Activated T-helper 1 cell treated with anti-CD3 and anti-CD28 coated beads, Interleukin-12 subunit alpha, Interleukin-12 subunit beta, Interleukin-2, Interleukin-4 antibody, amounts not matched to agents 30 ng/mL and 10 ng/mL and 1 ng/mL, durations not matched to agents 14 hours and 24 hours and 36 hours (primary cell): Measurements from ENCODE around the gene JPH2. TPM values are rescaled to one million over a fixed set of nuclear protein-coding genes. Genes with fewer than 3 reads are reported as not detected.

Experiments used
- DNase-seq: peaks from one replicate; pipeline ENCODE4 v3.0.0; 2021; ENCODE audit warnings: low spot score
- H3K27ac Mint-ChIP-seq: one replicate; pipeline ENCODE4 v1.8.0; 2021; ENCODE audit warnings: mild to moderate bottlenecking, mixed read lengths
- H3K27me3 Mint-ChIP-seq: one replicate; pipeline ENCODE4 v1.8.0; 2022; ENCODE audit warnings: mild to moderate bottlenecking, moderate library complexity, mixed read lengths; ENCODE audit not compliant: insufficient read depth
- H3K36me3 Mint-ChIP-seq: one replicate; pipeline ENCODE4 v1.8.0; 2021; ENCODE audit warnings: low read depth, mixed read lengths
- H3K4me1 Mint-ChIP-seq: one replicate; pipeline ENCODE4 v1.8.0; 2021; ENCODE audit warnings: low read depth, mixed read lengths
- H3K4me3 Mint-ChIP-seq: one replicate; pipeline ENCODE4 v1.8.0; 2021; ENCODE audit warnings: mild to moderate bottlenecking, moderate library complexity, mixed read lengths
- H3K9me3 Mint-ChIP-seq: one replicate; pipeline ENCODE4 v1.8.0; 2021; ENCODE audit warnings: mixed read lengths
- intact Hi-C: fragments of 100-400 bp; cut with micrococcal nuclease; formaldehyde crosslinking; loops from one replicate; pipeline ENCODE4 v1.15.1; 2024
- total RNA-seq: library from RNA; stranded (reverse); gene quantifications from 2 replicates; pipeline ENCODE4 v1.2.3, GENCODE V29; 2022

The JPH2 gene
- total RNA-seq, 1 donor from 2014 or later = not detected

GRCh38 chr20:44221368-44221954 lies 34.5 kb upstream of the JPH2 start:
- H3K36me3 Mint-ChIP-seq = no peaks in the 10 kb centered on the region
- no peak overlapping the region for H3K27ac Mint-ChIP-seq
- intact Hi-C loops = no loop called here
- DNase-seq = no peak
- peaks cover 33% of the 10 kb centered on the region for H3K4me1 Mint-ChIP-seq
- no peak overlapping the region for H3K4me3 Mint-ChIP-seq
- no peaks in the 10 kb centered on the region for H3K27me3 Mint-ChIP-seq
- no peaks in the 10 kb centered on the region for H3K9me3 Mint-ChIP-seq

GRCh38 chr20:44219791-44220190 lies 32.8 kb upstream of the JPH2 start:
- H3K27me3 Mint-ChIP-seq = peaks cover 3% of the 10 kb centered on the region
- DNase-seq = no peak
- H3K9me3 Mint-ChIP-seq = no peaks in the 10 kb centered on the region
- no peaks in the 10 kb centered on the region for H3K36me3 Mint-ChIP-seq
- no peak overlapping the region for H3K4me3 Mint-ChIP-seq
- no peak overlapping the region for H3K27ac Mint-ChIP-seq
- H3K4me1 Mint-ChIP-seq = peaks cover 40% of the 10 kb centered on the region
- intact Hi-C loops = loop anchor here (5.0 to 10.0 kb wide), 3 partner anchors 513 to 648 kb away; partner anchors contain the start of gene MYBL2

- Mint-ChIP-seq H3K27ac (peak overlapping the region; percentile 59), H3K36me3 (no peaks in the 10 kb centered on the region), H3K9me3 (no peaks in the 10 kb centered on the region), H3K4me1 (peaks cover 41% of the 10 kb centered on the region), H3K4me3 (peak overlapping the region; percentile 38), H3K27me3 (peaks cover 3% of the 10 kb centered on the region)
- intact Hi-C loops = loop anchor here (5.0 to 10.0 kb wide), 3 partner anchors 513 to 648 kb away; partner anchors contain the start of gene MYBL2
- DNase-seq = no peak
Measured at GRCh38 chr20:44219170-44219730, 32.3 kb upstream of the JPH2 start.

- H3K36me3 Mint-ChIP-seq = no peaks in the 10 kb centered on the region
- intact Hi-C loops = loop anchor here (1.0 to 10.0 kb wide), 4 partner anchors 465 to 649 kb away; partner anchors contain the start of gene MYBL2
- peaks cover 41% of the 10 kb centered on the region for H3K4me1 Mint-ChIP-seq
- peaks cover 3% of the 10 kb centered on the region for H3K27me3 Mint-ChIP-seq
- DNase-seq = no peak
- H3K4me3 Mint-ChIP-seq = peak overlapping the region; percentile 73
- H3K27ac Mint-ChIP-seq = no peak overlapping the region
- H3K9me3 Mint-ChIP-seq = no peaks in the 10 kb centered on the region
Measured at GRCh38 chr20:44218446-44218845, 31.5 kb upstream of the JPH2 start.

- H3K4me1 Mint-ChIP-seq = peaks cover 41% of the 10 kb centered on the region
Measured at GRCh38 chr20:44217342-44218092, 30.5 kb upstream of the JPH2 start.

GRCh38 chr20:44215125-44215524 lies 28.1 kb upstream of the JPH2 start:
- peak; percentile 64 for DNase-seq
- intact Hi-C loops = loop anchor here (1.0 to 10.0 kb wide), 4 partner anchors 171 to 652 kb away; partner anchors contain the start of gene MYBL2
- Mint-ChIP-seq H3K27ac (peak overlapping the region; percentile 42), H3K9me3 (no peaks in the 10 kb centered on the region), H3K4me1 (peaks cover 58% of the 10 kb centered on the region), H3K36me3 (peaks cover 4% of the 10 kb centered on the region), H3K27me3 (peaks cover 3% of the 10 kb centered on the region), H3K4me3 (no peak overlapping the region)

More at GRCh38 chr20:44217342-44218092, 30.5 kb upstream of the JPH2 start:
- Mint-ChIP-seq H3K36me3 (no peaks in the 10 kb centered on the region), H3K27ac (peak overlapping the region; percentile 45), H3K4me3 (peak overlapping the region; percentile 73), H3K27me3 (peaks cover 3% of the 10 kb centered on the region), H3K9me3 (no peaks in the 10 kb centered on the region)
- DNase-seq = peak; percentile 50
- intact Hi-C loops = loop anchor here (1.0 to 10.0 kb wide), 7 partner anchors 94 to 650 kb away; partner anchors contain the start of genes FITM2, MYBL2 and TTPAL

- H3K36me3 Mint-ChIP-seq = peaks cover 10% of the 10 kb centered on the region
- no peak for DNase-seq
- H3K27me3 Mint-ChIP-seq = peaks cover 3% of the 10 kb centered on the region
- no peaks in the 10 kb centered on the region for H3K9me3 Mint-ChIP-seq
- H3K4me3 Mint-ChIP-seq = no peak overlapping the region
- H3K4me1 Mint-ChIP-seq = peaks cover 57% of the 10 kb centered on the region
- no peak overlapping the region for H3K27ac Mint-ChIP-seq
- intact Hi-C loops = loop anchor here (5.0 to 10.0 kb wide), 2 partner anchors 548 to 750 kb away; partner anchors contain the start of genes MYBL2 and TOMM34
Measured at GRCh38 chr20:44212792-44213191, 25.8 kb upstream of the JPH2 start.

- no peak for DNase-seq
- intact Hi-C loops = loop anchor here (1.0 to 10.0 kb wide), 7 partner anchors 100 to 755 kb away; partner anchors contain the start of genes FITM2, MYBL2, SERINC3 and SRSF6
- Mint-ChIP-seq H3K36me3 (peaks cover 13% of the 10 kb centered on the region), H3K27me3 (peaks cover 3% of the 10 kb centered on the region), H3K9me3 (no peaks in the 10 kb centered on the region), H3K4me3 (peak overlapping the region; percentile 99), H3K4me1 (peaks cover 54% of the 10 kb centered on the region), H3K27ac (peak overlapping the region; percentile 98)
Measured at GRCh38 chr20:44211177-44212039, 24.4 kb upstream of the JPH2 start.

GRCh38 chr20:44210406-44211176 lies 23.6 kb upstream of the JPH2 start, which contains the start of gene OSER1:
OSER1 (minus strand) TSS chr20:44210771; CDS start chr20:44206957, 3,814 bp downstream.
- Mint-ChIP-seq H3K9me3 (no peaks in the 10 kb centered on the region), H3K27me3 (no peaks in the 10 kb centered on the region), H3K4me3 (peak within 1 kb of the TSS; percentile 99), H3K36me3 (peaks cover 18% of the 10 kb centered on the region), H3K4me1 (peaks cover 59% of the 10 kb centered on the region), H3K27ac (peak within 1 kb of the TSS; percentile 98)
- intact Hi-C loops = loop anchor here (1.0 to 10.0 kb wide), 8 partner anchors 101 to 754 kb away; partner anchors contain the start of genes FITM2, MYBL2, SERINC3 and SRSF6
- peak; percentile 98 for DNase-seq

- no peak for DNase-seq
- no peaks in the 10 kb centered on the region for H3K9me3 Mint-ChIP-seq
- peak overlapping the region; percentile 98 for H3K27ac Mint-ChIP-seq
- intact Hi-C loops = loop anchor here (1.0 to 10.0 kb wide), 7 partner anchors 11 to 753 kb away; partner anchors contain the start of genes MYBL2, SRSF6, TOMM34 and TTPAL
- peaks cover 53% of the 10 kb centered on the region for H3K4me1 Mint-ChIP-seq
- H3K4me3 Mint-ChIP-seq = peak overlapping the region; percentile 99
- H3K36me3 Mint-ChIP-seq = peaks cover 23% of the 10 kb centered on the region
- H3K27me3 Mint-ChIP-seq = no peaks in the 10 kb centered on the region
Measured at GRCh38 chr20:44209686-44210405, 22.9 kb upstream of the JPH2 start.

GRCh38 chr20:44208770-44209169 lies 21.8 kb upstream of the JPH2 start:
- Mint-ChIP-seq H3K9me3 (no peaks in the 10 kb centered on the region), H3K4me3 (peak overlapping the region; percentile 99), H3K36me3 (peaks cover 25% of the 10 kb centered on the region), H3K27me3 (no peaks in the 10 kb centered on the region), H3K4me1 (peaks cover 57% of the 10 kb centered on the region), H3K27ac (no peak overlapping the region)
- DNase-seq = no peak
- intact Hi-C loops = loop anchor here (1.0 kb wide), 1 partner anchor 9 kb away; no protein-coding TSS in a partner anchor
